SU-DHL-6 (cell line): ENCODE data around the gene NEK6.

Experiments
- H2AFZ ChIP-seq: fragments of 200-600 bp; sonication (generic); 2 replicates; pipeline ENCODE4 v1.6.1; 2014; ENCODE audit warnings: low read depth, mild to moderate bottlenecking, moderate library complexity, mixed read lengths, antibody characterized with exemption, low read length; ENCODE audit not compliant: severe bottlenecking
- H3F3A ChIP-seq: fragments of 200-600 bp; shearing (Covaris generic); 2 replicates; pipeline ENCODE4 v1.6.0; 2016; ENCODE audit warnings: antibody characterized with exemption, mild to moderate bottlenecking; ENCODE audit not compliant: insufficient read depth
- H3K27ac ChIP-seq: fragments of 200-600 bp; sonication (generic); 2 replicates; pipeline ENCODE4 v1.5.1; 2016; ENCODE audit warnings: low read depth, mild to moderate bottlenecking, low read length, moderate library complexity, mixed read lengths
- H3K27me3 ChIP-seq: fragments of 200-600 bp; sonication (generic), shearing (Covaris generic); 2 replicates; pipeline ENCODE4 v1.6.0; 2014; ENCODE audit warnings: mild to moderate bottlenecking, low read length
- H3K36me3 ChIP-seq: fragments of 200-600 bp; sonication (generic); 2 replicates; pipeline ENCODE4 v1.6.1; 2014; ENCODE audit warnings: mild to moderate bottlenecking, low read length, mixed read lengths
- H3K4me2 ChIP-seq: fragments of 300-600, 200-600 bp; shearing (Covaris generic), sonication (generic); 2 replicates; pipeline ENCODE4 v1.6.0; 2014; ENCODE audit warnings: low read length, low read depth, mild to moderate bottlenecking; ENCODE audit not compliant: poor library complexity, severe bottlenecking
- H3K4me3 ChIP-seq: fragments of 200-600 bp; sonication (generic); 2 replicates; pipeline ENCODE4 v1.5.1; 2014; ENCODE audit warnings: antibody characterized with exemption, low read length, mild to moderate bottlenecking, mixed read lengths; ENCODE audit not compliant: insufficient read depth, poor library complexity, severe bottlenecking
- H3K79me2 ChIP-seq: fragments of 200-600 bp; sonication (generic); 2 replicates; pipeline ENCODE4 v1.6.1; 2014; ENCODE audit warnings: mild to moderate bottlenecking, low read length, moderate library complexity; ENCODE audit not compliant: insufficient read depth
- H3K9ac ChIP-seq: fragments of 200-600 bp; sonication (generic); 2 replicates; pipeline ENCODE4 v1.7.0; 2014; ENCODE audit warnings: mild to moderate bottlenecking, low read length
- H3K9me2 ChIP-seq: fragments of 200-600 bp; sonication (generic); replicated peaks from 2 replicates; pipeline ENCODE4 v1.6.1; 2014; ENCODE audit warnings: low read length; ENCODE audit not compliant: insufficient read depth
- H3K9me3 ChIP-seq: fragments of 200-600 bp; sonication (generic); 2 replicates; pipeline ENCODE4 v1.6.1; 2014; ENCODE audit warnings: low read length, mixed read lengths; ENCODE audit not compliant: insufficient read depth
- H4K20me1 ChIP-seq: fragments of 200-600 bp; sonication (generic); 2 replicates; pipeline ENCODE4 v1.6.1; 2014; ENCODE audit warnings: low read depth, mild to moderate bottlenecking, antibody characterized with exemption, low read length, moderate library complexity, mixed read lengths
- EZH2phosphoT487 ChIP-seq: fragments of 200-600 bp; sonication (generic), shearing (Covaris generic); conservative IDR thresholded peaks from 2 replicates; pipeline ENCODE4 v1.6.1; 2018; ENCODE audit warnings: mild to moderate bottlenecking, antibody characterized with exemption, low read length, moderate library complexity, mixed read lengths
- TF ChIP-seq, protein P1 (sequence below): fragments of 200-600 bp; sonication (generic); IDR thresholded peaks from one replicate; pipeline ENCODE4 v1.5.1; 2017; ENCODE audit warnings: antibody characterized with exemption, mild to moderate bottlenecking, low read length, moderate library complexity; ENCODE audit not compliant: insufficient read depth, poor library complexity, severe bottlenecking

Gene NEK6

DNA sequence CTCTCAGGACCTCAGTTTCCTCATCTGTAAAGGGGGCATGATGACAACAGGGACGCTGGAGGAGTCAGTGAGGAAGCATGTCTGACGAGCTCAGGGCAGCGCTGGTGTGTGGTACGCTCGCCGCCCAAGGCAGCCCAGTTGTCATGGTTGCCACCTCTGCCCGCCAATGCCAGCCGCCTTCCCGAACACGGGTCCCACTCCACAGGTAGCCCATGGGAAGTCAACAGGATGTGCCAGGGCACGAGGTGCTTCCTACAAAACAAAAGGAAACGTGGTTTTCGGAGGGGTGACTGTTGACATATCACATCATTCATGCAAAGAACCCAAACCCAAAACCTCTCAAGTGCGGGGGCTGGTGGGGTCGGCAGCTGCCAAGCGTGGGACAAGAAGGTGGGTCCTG lies 58.1 kb downstream of the NEK6 start:
- Histone ChIP-seq H4K20me1 (0 out of 2 replicates have a peak, but pooled peaks cover 3% of the 10 kb centered on the region), H3K9ac (no peak overlapping the region), H3K4me3 (no peak overlapping the region), H3K79me2 (peaks cover 18% of the 10 kb centered on the region), H3K9me3 (no peaks in the 10 kb centered on the region), H3K4me2 (no peak overlapping the region), H3K9me2 (no peaks in the 10 kb centered on the region), H3K27ac (no peak overlapping the region), H3F3A (peaks cover 13% of the 10 kb centered on the region; the same call in 1 of the 2 replicates), H2AFZ (no peak overlapping the region), H3K36me3 (peaks cover 19% of the 10 kb centered on the region; the same call in 1 of the 2 replicates), H3K27me3 (no peaks in the 10 kb centered on the region)
- TF ChIP-seq EZH2phosphoT487, result no peak
- TF ChIP-seq, protein P1, sequence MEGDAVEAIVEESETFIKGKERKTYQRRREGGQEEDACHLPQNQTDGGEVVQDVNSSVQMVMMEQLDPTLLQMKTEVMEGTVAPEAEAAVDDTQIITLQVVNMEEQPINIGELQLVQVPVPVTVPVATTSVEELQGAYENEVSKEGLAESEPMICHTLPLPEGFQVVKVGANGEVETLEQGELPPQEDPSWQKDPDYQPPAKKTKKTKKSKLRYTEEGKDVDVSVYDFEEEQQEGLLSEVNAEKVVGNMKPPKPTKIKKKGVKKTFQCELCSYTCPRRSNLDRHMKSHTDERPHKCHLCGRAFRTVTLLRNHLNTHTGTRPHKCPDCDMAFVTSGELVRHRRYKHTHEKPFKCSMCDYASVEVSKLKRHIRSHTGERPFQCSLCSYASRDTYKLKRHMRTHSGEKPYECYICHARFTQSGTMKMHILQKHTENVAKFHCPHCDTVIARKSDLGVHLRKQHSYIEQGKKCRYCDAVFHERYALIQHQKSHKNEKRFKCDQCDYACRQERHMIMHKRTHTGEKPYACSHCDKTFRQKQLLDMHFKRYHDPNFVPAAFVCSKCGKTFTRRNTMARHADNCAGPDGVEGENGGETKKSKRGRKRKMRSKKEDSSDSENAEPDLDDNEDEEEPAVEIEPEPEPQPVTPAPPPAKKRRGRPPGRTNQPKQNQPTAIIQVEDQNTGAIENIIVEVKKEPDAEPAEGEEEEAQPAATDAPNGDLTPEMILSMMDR, result no peak

DNA sequence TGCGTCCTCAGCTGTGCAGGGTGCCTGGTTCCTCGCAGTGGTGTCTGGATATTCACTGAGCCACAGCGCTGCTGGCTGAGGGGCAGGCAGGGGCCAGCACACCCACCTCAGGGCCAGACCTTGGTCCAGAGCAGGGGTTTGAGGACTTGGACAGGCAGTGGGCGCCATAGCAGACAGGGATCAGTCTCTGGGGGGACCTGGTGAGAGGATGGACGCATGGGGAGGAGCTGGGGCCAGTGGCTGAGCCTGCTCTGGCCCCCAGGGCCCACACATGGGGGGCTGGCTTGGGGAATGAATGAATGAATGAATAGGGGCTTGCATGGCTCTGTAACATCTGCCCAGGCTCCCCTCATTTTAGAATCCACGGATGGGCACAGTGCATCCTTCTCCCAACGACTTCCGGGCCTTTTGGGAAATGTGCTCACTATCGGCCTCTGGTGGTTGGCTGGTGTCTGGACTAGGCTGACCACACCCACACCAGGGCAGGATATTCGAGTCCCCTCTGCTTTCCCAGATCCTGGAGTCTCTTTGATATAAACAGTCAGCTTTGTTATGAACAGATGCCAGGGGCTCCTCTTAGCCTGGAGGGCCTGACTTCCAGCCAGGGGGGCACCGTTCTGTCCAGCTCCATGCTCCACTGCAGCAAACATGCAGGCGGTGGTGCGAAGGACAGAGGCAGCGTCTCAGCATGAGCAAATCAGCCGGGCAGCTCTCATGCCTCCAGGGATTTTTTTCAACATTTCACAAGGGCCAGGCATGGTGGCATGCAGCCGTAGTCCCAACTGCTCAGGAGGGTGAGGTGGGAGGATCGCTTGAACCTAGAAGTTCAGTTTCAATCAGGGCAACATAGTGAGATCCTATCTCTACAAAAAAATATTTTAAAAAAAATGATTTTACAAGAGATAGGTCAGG lies 62.6 kb downstream of the NEK6 start:
- Histone ChIP-seq H2AFZ (no peak overlapping the region), H4K20me1 (0 out of 2 replicates have a peak, but pooled peaks cover 3% of the 10 kb centered on the region), H3K79me2 (peaks cover 13% of the 10 kb centered on the region), H3K36me3 (peaks cover 22% of the 10 kb centered on the region; the same call in 1 of the 2 replicates), H3K27ac (no peak overlapping the region), H3K9me3 (no peaks in the 10 kb centered on the region), H3F3A (peaks cover 13% of the 10 kb centered on the region; the same call in 1 of the 2 replicates), H3K9ac (no peak overlapping the region), H3K27me3 (no peaks in the 10 kb centered on the region), H3K4me2 (no peak overlapping the region), H3K9me2 (no peaks in the 10 kb centered on the region), H3K4me3 (no peak overlapping the region)
- no peak for TF ChIP-seq EZH2phosphoT487
- TF ChIP-seq, protein P1, result peak; percentile 78

DNA sequence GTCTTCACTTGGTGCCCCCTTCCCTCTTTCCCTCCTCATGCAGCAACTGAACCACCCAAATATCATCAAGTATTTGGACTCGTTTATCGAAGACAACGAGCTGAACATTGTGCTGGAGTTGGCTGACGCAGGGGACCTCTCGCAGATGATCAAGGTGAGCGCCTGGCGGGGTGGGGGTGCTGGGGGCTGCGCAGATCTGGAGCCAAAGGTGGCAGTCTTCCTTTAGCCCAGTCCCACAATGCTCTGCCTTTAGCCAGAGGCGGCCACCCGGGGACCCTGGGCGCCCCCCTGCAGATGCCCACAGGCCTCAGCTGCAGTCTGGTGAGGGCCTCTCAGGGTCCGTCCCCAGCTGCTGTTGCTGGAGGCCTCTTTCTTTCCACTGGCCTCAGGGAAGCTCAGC lies 63.7 kb downstream of the NEK6 start:
- Histone ChIP-seq H2AFZ (no peak overlapping the region), H3K27me3 (no peaks in the 10 kb centered on the region), H3K9me3 (no peaks in the 10 kb centered on the region), H3K27ac (no peak overlapping the region), H3K9ac (no peak overlapping the region), H3K4me2 (no peak overlapping the region), H4K20me1 (0 out of 2 replicates have a peak, but pooled peaks cover 3% of the 10 kb centered on the region), H3K79me2 (peaks cover 13% of the 10 kb centered on the region), H3K4me3 (no peak overlapping the region), H3K36me3 (peaks cover 22% of the 10 kb centered on the region; the same call in 1 of the 2 replicates), H3K9me2 (no peaks in the 10 kb centered on the region), H3F3A (peaks cover 13% of the 10 kb centered on the region; the same call in 1 of the 2 replicates)
- TF ChIP-seq, protein P1, result no peak
- TF ChIP-seq EZH2phosphoT487, result no peak
